H1 (cell line): ENCODE measurements around the gene HIPK1. TPM values are rescaled to one million over a fixed set of nuclear protein-coding genes. Genes with fewer than 3 reads are reported as not detected.

ENCODE experiments used
- EGR1 ChIP-seq: IDR thresholded peaks from 2 replicates; pipeline ENCODE4 v1.6.1; 2011; ENCODE audit warnings: low read depth, low read length, borderline replicate concordance
- RXRA ChIP-seq: IDR thresholded peaks from 2 replicates; pipeline ENCODE4 v1.6.1; 2011; ENCODE audit warnings: low read depth, mild to moderate bottlenecking, low read length, moderate library complexity; ENCODE audit not compliant: insufficient read depth
- SP1 ChIP-seq: IDR thresholded peaks from 2 replicates; pipeline ENCODE4 v1.6.1; 2011; ENCODE audit warnings: low read depth, low read length
- polyA plus RNA-seq, 7 experiments: library from polyadenylated mRNA; depleted of rRNA in 3 of 7; stranded (reverse) in 5 of 7; unstranded in 2 of 7; fragments of >200 nt in 5 of 7; fragments of 200-250 nt in 2 of 7; gene quantifications; 1 replicate in 5 of 7; 2 replicates in 1 of 7; 4 replicates in 1 of 7; pipeline versions ENCODE4 v1.2.1 to v1.2.3, GENCODE V29; 2011 to 2013; ENCODE audit warnings: missing spikeins in 2 of 7, mixed read lengths in 2 of 7
- total RNA-seq: library from RNA; stranded (reverse); fragmentation: NEBNext Ultra II Directional; extraction: Animal tissue kit (Norgen Biotek cat#: 25700); gene quantifications from 2 replicates; pipeline ENCODE4 v1.2.1, GENCODE V29; 2021
- TF ChIP-seq, protein P1 (sequence below): fragments of 300-600 bp; sonication (generic); IDR thresholded peaks from 2 replicates; pipeline ENCODE4 v1.7.1; 2012; ENCODE audit warnings: low read length, moderate library complexity, mild to moderate bottlenecking, inconsistent platforms; ENCODE audit not compliant: insufficient replicate concordance

HIPK1 gene
- total and polyA plus RNA-seq, 2 of the 8 experiments (the other 6 are each of a cell fraction or from before 2014, with no cell fraction given), result 46.2 to 64.3 TPM

- TF ChIP-seq, protein P1, sequence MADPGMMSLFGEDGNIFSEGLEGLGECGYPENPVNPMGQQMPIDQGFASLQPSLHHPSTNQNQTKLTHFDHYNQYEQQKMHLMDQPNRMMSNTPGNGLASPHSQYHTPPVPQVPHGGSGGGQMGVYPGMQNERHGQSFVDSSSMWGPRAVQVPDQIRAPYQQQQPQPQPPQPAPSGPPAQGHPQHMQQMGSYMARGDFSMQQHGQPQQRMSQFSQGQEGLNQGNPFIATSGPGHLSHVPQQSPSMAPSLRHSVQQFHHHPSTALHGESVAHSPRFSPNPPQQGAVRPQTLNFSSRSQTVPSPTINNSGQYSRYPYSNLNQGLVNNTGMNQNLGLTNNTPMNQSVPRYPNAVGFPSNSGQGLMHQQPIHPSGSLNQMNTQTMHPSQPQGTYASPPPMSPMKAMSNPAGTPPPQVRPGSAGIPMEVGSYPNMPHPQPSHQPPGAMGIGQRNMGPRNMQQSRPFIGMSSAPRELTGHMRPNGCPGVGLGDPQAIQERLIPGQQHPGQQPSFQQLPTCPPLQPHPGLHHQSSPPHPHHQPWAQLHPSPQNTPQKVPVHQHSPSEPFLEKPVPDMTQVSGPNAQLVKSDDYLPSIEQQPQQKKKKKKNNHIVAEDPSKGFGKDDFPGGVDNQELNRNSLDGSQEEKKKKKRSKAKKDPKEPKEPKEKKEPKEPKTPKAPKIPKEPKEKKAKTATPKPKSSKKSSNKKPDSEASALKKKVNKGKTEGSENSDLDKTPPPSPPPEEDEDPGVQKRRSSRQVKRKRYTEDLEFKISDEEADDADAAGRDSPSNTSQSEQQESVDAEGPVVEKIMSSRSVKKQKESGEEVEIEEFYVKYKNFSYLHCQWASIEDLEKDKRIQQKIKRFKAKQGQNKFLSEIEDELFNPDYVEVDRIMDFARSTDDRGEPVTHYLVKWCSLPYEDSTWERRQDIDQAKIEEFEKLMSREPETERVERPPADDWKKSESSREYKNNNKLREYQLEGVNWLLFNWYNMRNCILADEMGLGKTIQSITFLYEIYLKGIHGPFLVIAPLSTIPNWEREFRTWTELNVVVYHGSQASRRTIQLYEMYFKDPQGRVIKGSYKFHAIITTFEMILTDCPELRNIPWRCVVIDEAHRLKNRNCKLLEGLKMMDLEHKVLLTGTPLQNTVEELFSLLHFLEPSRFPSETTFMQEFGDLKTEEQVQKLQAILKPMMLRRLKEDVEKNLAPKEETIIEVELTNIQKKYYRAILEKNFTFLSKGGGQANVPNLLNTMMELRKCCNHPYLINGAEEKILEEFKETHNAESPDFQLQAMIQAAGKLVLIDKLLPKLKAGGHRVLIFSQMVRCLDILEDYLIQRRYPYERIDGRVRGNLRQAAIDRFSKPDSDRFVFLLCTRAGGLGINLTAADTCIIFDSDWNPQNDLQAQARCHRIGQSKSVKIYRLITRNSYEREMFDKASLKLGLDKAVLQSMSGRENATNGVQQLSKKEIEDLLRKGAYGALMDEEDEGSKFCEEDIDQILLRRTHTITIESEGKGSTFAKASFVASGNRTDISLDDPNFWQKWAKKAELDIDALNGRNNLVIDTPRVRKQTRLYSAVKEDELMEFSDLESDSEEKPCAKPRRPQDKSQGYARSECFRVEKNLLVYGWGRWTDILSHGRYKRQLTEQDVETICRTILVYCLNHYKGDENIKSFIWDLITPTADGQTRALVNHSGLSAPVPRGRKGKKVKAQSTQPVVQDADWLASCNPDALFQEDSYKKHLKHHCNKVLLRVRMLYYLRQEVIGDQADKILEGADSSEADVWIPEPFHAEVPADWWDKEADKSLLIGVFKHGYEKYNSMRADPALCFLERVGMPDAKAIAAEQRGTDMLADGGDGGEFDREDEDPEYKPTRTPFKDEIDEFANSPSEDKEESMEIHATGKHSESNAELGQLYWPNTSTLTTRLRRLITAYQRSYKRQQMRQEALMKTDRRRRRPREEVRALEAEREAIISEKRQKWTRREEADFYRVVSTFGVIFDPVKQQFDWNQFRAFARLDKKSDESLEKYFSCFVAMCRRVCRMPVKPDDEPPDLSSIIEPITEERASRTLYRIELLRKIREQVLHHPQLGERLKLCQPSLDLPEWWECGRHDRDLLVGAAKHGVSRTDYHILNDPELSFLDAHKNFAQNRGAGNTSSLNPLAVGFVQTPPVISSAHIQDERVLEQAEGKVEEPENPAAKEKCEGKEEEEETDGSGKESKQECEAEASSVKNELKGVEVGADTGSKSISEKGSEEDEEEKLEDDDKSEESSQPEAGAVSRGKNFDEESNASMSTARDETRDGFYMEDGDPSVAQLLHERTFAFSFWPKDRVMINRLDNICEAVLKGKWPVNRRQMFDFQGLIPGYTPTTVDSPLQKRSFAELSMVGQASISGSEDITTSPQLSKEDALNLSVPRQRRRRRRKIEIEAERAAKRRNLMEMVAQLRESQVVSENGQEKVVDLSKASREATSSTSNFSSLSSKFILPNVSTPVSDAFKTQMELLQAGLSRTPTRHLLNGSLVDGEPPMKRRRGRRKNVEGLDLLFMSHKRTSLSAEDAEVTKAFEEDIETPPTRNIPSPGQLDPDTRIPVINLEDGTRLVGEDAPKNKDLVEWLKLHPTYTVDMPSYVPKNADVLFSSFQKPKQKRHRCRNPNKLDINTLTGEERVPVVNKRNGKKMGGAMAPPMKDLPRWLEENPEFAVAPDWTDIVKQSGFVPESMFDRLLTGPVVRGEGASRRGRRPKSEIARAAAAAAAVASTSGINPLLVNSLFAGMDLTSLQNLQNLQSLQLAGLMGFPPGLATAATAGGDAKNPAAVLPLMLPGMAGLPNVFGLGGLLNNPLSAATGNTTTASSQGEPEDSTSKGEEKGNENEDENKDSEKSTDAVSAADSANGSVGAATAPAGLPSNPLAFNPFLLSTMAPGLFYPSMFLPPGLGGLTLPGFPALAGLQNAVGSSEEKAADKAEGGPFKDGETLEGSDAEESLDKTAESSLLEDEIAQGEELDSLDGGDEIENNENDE, result no peak
- TF ChIP-seq SP1 (no peak), EGR1 (no peak), RXRA (no peak)
- TF ChIP-seq, all 59 proteins: peak for 0
Measured at GRCh38 chr1:113943028-113943811, 14.1 kb downstream of the HIPK1 start (continued).
